GM23338 (cell line): Measurements from ENCODE around the gene SEPHS1. TPM values are rescaled to one million over a fixed set of nuclear protein-coding genes. Genes with fewer than 3 reads are reported as not detected.

Experiments
- ATAC-seq: fragments of 200-7000 bp; cut with Tn5 transposase; 3 replicates; pipeline ENCODE4 v1.9.1; 2020
- DNase-seq: peaks from one replicate; pipeline ENCODE4 v3.0.0-alpha.2; 2015; ENCODE audit warnings: low spot score
- H2AFZ ChIP-seq: fragments of 200-600 bp; sonication (generic); 2 replicates; pipeline ENCODE4 v1.8.0; 2016; ENCODE audit warnings: antibody characterized with exemption, mild to moderate bottlenecking, moderate library complexity
- H3F3A ChIP-seq: fragments of 200-600 bp; sonication (generic); replicated peaks from 2 replicates; pipeline ENCODE4 v1.8.0; 2017; ENCODE audit warnings: antibody characterized with exemption, mixed run types, low read depth
- H3K27ac ChIP-seq: fragments of 200-600 bp; sonication (generic); 2 replicates; pipeline ENCODE4 v1.6.1; 2016; ENCODE audit warnings: low read depth
- H3K27me3 ChIP-seq: fragments of 200-600 bp; sonication (generic); 2 replicates; pipeline ENCODE4 v1.8.0; 2016; ENCODE audit warnings: mild to moderate bottlenecking, mixed run types, moderate library complexity; ENCODE audit not compliant: insufficient read depth
- H3K36me3 ChIP-seq: fragments of 200-600 bp; sonication (generic); 2 replicates; pipeline ENCODE4 v1.8.0; 2016; ENCODE audit warnings: mild to moderate bottlenecking; ENCODE audit not compliant: insufficient read depth
- H3K4me1 ChIP-seq: fragments of 200-600 bp; sonication (generic); 2 replicates; pipeline ENCODE4 v1.8.0; 2016; ENCODE audit warnings: mild to moderate bottlenecking, moderate library complexity; ENCODE audit not compliant: insufficient read depth
- H3K4me2 ChIP-seq: fragments of 200-600 bp; sonication (generic); 2 replicates; pipeline ENCODE4 v1.7.1; 2017; ENCODE audit warnings: mixed run types
- H3K4me3 ChIP-seq: fragments of 200-600 bp; sonication (generic); 2 replicates; pipeline ENCODE4 v1.6.1; 2016; ENCODE audit warnings: mixed run types
- H3K79me2 ChIP-seq: fragments of 200-600 bp; sonication (generic); replicated peaks from 2 replicates; pipeline ENCODE4 v1.8.0; 2017; ENCODE audit warnings: mild to moderate bottlenecking; ENCODE audit not compliant: insufficient read depth
- H3K9me2 ChIP-seq: fragments of 200-600 bp; sonication (generic); 2 replicates; pipeline ENCODE4 v1.8.0; 2017; ENCODE audit not compliant: insufficient read depth
- H4K20me1 ChIP-seq: fragments of 200-600 bp; sonication (generic); replicated peaks from 2 replicates; pipeline ENCODE4 v1.8.0; 2017; ENCODE audit warnings: mild to moderate bottlenecking; ENCODE audit not compliant: insufficient read depth
- H3K27ac Mint-ChIP-seq: 2 replicates; pipeline ENCODE4 v1.8.0; 2020; ENCODE audit warnings: inconsistent platforms, mild to moderate bottlenecking, moderate library complexity, mixed read lengths
- H3K27me3 Mint-ChIP-seq: 3 replicates; pipeline ENCODE4 v1.8.0; 2022; ENCODE audit warnings: low read depth, mild to moderate bottlenecking, moderate library complexity, mixed read lengths, inconsistent platforms; ENCODE audit not compliant: insufficient read depth, poor library complexity
- H3K36me3 Mint-ChIP-seq: 3 replicates; pipeline ENCODE4 v1.8.0; 2021; ENCODE audit warnings: low read depth, mild to moderate bottlenecking, inconsistent platforms, moderate library complexity, mixed read lengths
- H3K4me1 Mint-ChIP-seq: 3 replicates; pipeline ENCODE4 v1.8.0; 2020; ENCODE audit warnings: mild to moderate bottlenecking, inconsistent platforms, mixed read lengths
- H3K4me3 Mint-ChIP-seq: 3 replicates; pipeline ENCODE4 v1.8.0; 2021; ENCODE audit warnings: moderate library complexity, mild to moderate bottlenecking, inconsistent platforms, mixed read lengths
- H3K9me3 Mint-ChIP-seq: 3 replicates; pipeline ENCODE4 v1.8.0; 2020; ENCODE audit warnings: moderate library complexity, mild to moderate bottlenecking, inconsistent platforms, mixed read lengths
- CTCF ChIP-seq, 2 experiments: fragments of 200-600 bp in 1 of 2; sonication (generic) in 1 of 2; conservative IDR thresholded peaks; 2 replicates each; pipeline versions ENCODE4 v1.5.1 to v1.6.1; 2016 to 2017; ENCODE audit warnings: antibody characterized with exemption in 2 of 2, low read depth in 2 of 2, mild to moderate bottlenecking in 2 of 2, moderate library complexity in 1 of 2
- JUNB ChIP-seq: IDR thresholded peaks from one replicate; pipeline ENCODE4 v1.6.1; 2016; ENCODE audit warnings: antibody characterized with exemption; ENCODE audit not compliant: unreplicated experiment
- NANOG ChIP-seq: IDR thresholded peaks from 2 replicates; pipeline ENCODE4 v1.6.1; 2016; ENCODE audit warnings: antibody characterized with exemption, borderline replicate concordance
- POLR2AphosphoS5 ChIP-seq: IDR thresholded peaks from 2 replicates; pipeline ENCODE4 v1.6.1; 2016; ENCODE audit warnings: antibody characterized with exemption, low read depth
- REST ChIP-seq: IDR thresholded peaks from one replicate; pipeline ENCODE4 v1.6.1; 2018; ENCODE audit warnings: antibody characterized with exemption; ENCODE audit not compliant: unreplicated experiment
- ZNF331 ChIP-seq: fragments of 250-450 bp; sonication (Bioruptor Pico); IDR thresholded peaks from 2 replicates; pipeline ENCODE4 v1.5.0; 2020; ENCODE audit warnings: low read depth, mild to moderate bottlenecking, moderate library complexity
- ZNF462 ChIP-seq: fragments of 250-450 bp; sonication (Bioruptor Pico); IDR thresholded peaks from 2 replicates; pipeline ENCODE4 v1.5.0; 2020; ENCODE audit warnings: mild to moderate bottlenecking, moderate library complexity
- polyA plus RNA-seq: library from polyadenylated mRNA; unstranded; fragments of >200 nt; fragmentation: Nextera tagmentation; extraction: Ambion mirVana; gene quantifications from 2 replicates; pipeline ENCODE4 v1.2.1, GENCODE V29; 2016
- total RNA-seq: library from RNA; depleted of rRNA; stranded (reverse); fragments of >200 nt; shearing (Covaris generic); gene quantifications from 2 replicates; pipeline ENCODE4 v1.2.3, GENCODE V29; 2014

The SEPHS1 gene
- total and polyA plus RNA-seq, 2 experiments from 2014 or later: 260 to 609 TPM

DNA sequence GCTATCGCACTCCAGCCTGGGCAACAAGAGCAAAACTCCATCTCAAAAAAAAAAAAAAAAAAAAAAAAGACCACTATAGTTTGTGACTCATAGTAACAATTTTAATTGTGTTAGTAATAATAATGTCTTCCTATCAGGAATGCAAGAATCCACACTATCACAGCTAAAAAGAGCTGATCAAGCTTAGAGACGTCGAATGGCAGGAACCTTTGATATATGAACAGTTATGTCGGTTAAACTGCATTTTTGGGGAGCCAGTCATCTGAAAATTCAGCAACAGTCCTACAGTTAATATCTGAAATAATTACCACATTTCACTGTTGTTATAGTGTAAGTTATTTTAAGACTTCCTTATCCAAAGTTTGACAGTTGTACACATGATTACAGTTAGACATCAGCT lies 57.0 kb downstream of the SEPHS1 start (continued):
- TF ChIP-seq REST: no peak
- no peak for TF ChIP-seq CTCF (conservative IDR thresholded peaks at IDR 0.05; ENCODE audit: low read depth in 2 of 2)
- no peak for TF ChIP-seq ZNF462 (CRISPR knock-in tag)

GRCh38 chr10:13284050-13284449 lies 64.0 kb downstream of the SEPHS1 start:
- Histone ChIP-seq H4K20me1 (no peaks in the 10 kb centered on the region), H3K9me2 (no peaks in the 10 kb centered on the region), H3K4me2 (no peak overlapping the region), H3K27me3 (no peaks in the 10 kb centered on the region), H3K4me3 (no peak overlapping the region), H3K4me1 (no peaks in the 10 kb centered on the region), H2AFZ (no peak overlapping the region), H3K27ac (no peak overlapping the region), H3K79me2 (no peaks in the 10 kb centered on the region), H3K36me3 (no peaks in the 10 kb centered on the region), H3F3A (no peaks in the 10 kb centered on the region)
- Mint-ChIP-seq H3K27ac (no peak overlapping the region), H3K9me3 (no peaks in the 10 kb centered on the region), H3K4me1 (no peaks in the 10 kb centered on the region), H3K4me3 (no peak overlapping the region), H3K36me3 (peaks cover 6% of the 10 kb centered on the region), H3K27me3 (peaks cover 6% of the 10 kb centered on the region)
- ATAC-seq (no peak), DNase-seq (no peak)
- TF ChIP-seq ZNF331 (CRISPR knock-in tag) (no peak), NANOG (no peak), JUNB (no peak), POLR2AphosphoS5 (no peak)
